Ovary (tissue), 9 donors: ENCODE results near the gene KRTAP10-6. TPM values are rescaled to one million over a fixed set of nuclear protein-coding genes. Genes with fewer than 3 reads are reported as not detected.

Experiments used
- DNase-seq, 5 donors: peaks; one replicate each; pipeline ENCODE4 v3.0.0-alpha.2; 2019 to 2020
- H3K27ac ChIP-seq, 2 donors: fragments of 200-600 bp; one replicate each; pipeline versions ENCODE4 v1.5.1 to v1.8.0; 2019 to 2022
- H3K27me3 ChIP-seq: fragments of 200-600 bp; one replicate; pipeline ENCODE4 v1.8.0; 2022
- H3K36me3 ChIP-seq: fragments of 200-600 bp; sonication (generic); one replicate; pipeline ENCODE4 v1.5.1; 2019
- H3K4me1 ChIP-seq: one replicate; pipeline ENCODE4 v1.8.1; 2013; ENCODE audit warnings: mild to moderate bottlenecking, moderate library complexity; ENCODE audit not compliant: insufficient read depth
- H3K4me3 ChIP-seq: fragments of 200-600 bp; sonication (generic); one replicate; pipeline ENCODE4 v1.5.1; 2017
- H3K9me3 ChIP-seq, 2 donors: fragments of 200-600 bp in 1 of 2; sonication (generic) in 1 of 2; one replicate each; pipeline versions ENCODE4 v1.5.1 to v1.8.1; 2013 to 2019; ENCODE audit warnings: mild to moderate bottlenecking in 1 of 2, moderate library complexity in 1 of 2
- EP300 ChIP-seq: sonication (generic); formaldehyde crosslinking; IDR thresholded peaks from one replicate; pipeline ENCODE4 v1.6.1; 2017; ENCODE audit warnings: antibody characterized with exemption
- POLR2A ChIP-seq: fragments of 450-650 bp; IDR thresholded peaks from one replicate; pipeline ENCODE4 v1.6.1; 2017; ENCODE audit warnings: antibody characterized with exemption, mild to moderate bottlenecking, moderate library complexity
- WGBS, 3 donors: extraction: QIAGEN DNeasy Blood & Tissue Kit in 1 of 3; methylation state at CpG; one replicate each; pipeline versions ENCODE4 v1.1.5 to v1.1.7; 2013 to 2017; 5-methylcytosine and 5-hydroxymethylcytosine counted together
- intact Hi-C, 4 donors: fragments of 100-400 bp; cut with DNase I; formaldehyde crosslinking; loops; one replicate each; pipeline versions ENCODE4 v1.11.0 to v1.15.1; 2022 to 2023
- polyA plus RNA-seq, 2 donors: library from polyadenylated mRNA; stranded (reverse); fragments of 200-250 nt in 1 of 2; fragments of 350-450 nt in 1 of 2; fragmentation: Illumina TruSeq in 1 of 2; extraction: RNeasy Lipid Tissue Mini Kit (QIAGEN cat#74804) in 1 of 2; gene quantifications; one replicate each; pipeline ENCODE4 v1.2.3, GENCODE V29; 2013 to 2014
- total RNA-seq, 7 donors: library from RNA; depleted of rRNA in 2 of 7; stranded (reverse); fragments of >200 nt in 2 of 7; fragmentation: NEBNext Ultra II Directional in 3 of 7; extraction: Animal tissue kit (Norgen Biotek cat#: 25700) in 3 of 7; gene quantifications; one replicate each; pipeline versions ENCODE4 v1.1.0 to v1.2.4, GENCODE V29; 2016 to 2023
- TF ChIP-seq, protein P1 (sequence below), 3 donors: fragments of 450-650 bp in 2 of 3; fragments of 200-600 bp in 1 of 3; IDR thresholded peaks; one replicate each; pipeline versions ENCODE4 v1.5.1 to v1.8.0; 2016 to 2022; ENCODE audit warnings: antibody characterized with exemption in 3 of 3, mild to moderate bottlenecking in 1 of 3
- donor health status: DM: no; HTN: no; CAD: no; lungs with moderate emphysema.
- donor health status: DM: no; HTN: no; CAD: no.
- donor health status: Bipolar disorder and iron deficiency.
- donor health status: DM: yes; HTN: yes; CAD: no.
- donor health status: DM: no; HTN: no; CAD: no.
- donor health status: DM: yes; HTN: yes; CAD: no.

The KRTAP10-6 gene
- total and polyA plus RNA-seq, 9 donors = not detected

DNA sequence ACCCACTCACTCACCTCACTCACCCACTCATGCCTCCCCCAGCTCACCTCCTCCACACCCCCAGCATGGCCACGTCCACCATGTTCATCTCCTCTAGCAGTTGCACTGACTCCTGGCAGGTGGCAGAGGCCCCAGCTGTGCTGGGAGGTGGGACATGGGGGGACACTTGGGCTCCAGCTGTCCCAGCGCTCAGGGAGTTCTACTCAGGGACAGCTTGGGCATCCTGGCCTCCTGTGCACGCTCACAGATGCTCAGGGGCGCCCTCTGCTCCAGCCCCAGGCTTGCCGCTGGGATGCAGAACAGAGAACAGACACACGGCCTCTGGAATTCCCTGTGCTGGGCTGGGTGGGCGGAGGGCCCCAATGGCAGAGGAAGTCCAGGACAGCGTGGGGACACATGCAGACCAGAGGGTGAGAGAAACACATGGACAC lies 24.8 kb upstream of the KRTAP10-6 start:
- H3K27me3 ChIP-seq = no peaks in the 10 kb centered on the region
- no peak for DNase-seq

DNA sequence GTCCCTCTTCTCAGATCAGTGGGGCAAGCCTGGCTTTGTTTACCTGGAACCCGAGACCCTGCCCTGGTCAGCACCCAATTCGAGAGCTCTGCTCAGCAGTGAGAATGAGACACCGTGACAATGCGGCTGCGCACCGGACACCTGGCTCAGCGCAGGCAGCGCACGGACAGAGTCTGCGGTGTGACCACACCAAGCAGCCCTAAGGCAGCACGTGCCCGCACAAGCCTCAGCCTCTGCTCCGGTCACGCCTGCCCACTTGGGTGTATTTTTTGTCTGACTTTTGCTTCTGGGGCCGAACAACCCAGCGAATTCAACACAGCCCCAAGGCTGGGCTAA lies 24.3 kb upstream of the KRTAP10-6 start:
- TF ChIP-seq EP300 (no peak), POLR2A (no peak)
- TF ChIP-seq, protein P1, sequence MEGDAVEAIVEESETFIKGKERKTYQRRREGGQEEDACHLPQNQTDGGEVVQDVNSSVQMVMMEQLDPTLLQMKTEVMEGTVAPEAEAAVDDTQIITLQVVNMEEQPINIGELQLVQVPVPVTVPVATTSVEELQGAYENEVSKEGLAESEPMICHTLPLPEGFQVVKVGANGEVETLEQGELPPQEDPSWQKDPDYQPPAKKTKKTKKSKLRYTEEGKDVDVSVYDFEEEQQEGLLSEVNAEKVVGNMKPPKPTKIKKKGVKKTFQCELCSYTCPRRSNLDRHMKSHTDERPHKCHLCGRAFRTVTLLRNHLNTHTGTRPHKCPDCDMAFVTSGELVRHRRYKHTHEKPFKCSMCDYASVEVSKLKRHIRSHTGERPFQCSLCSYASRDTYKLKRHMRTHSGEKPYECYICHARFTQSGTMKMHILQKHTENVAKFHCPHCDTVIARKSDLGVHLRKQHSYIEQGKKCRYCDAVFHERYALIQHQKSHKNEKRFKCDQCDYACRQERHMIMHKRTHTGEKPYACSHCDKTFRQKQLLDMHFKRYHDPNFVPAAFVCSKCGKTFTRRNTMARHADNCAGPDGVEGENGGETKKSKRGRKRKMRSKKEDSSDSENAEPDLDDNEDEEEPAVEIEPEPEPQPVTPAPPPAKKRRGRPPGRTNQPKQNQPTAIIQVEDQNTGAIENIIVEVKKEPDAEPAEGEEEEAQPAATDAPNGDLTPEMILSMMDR (IDR thresholded peaks at IDR 0.05) = no peak
- Histone ChIP-seq H3K9me3 (no peaks in the 10 kb centered on the region), H3K27ac (no peak overlapping the region), H3K36me3 (no peaks in the 10 kb centered on the region), H3K4me1 (no peaks in the 10 kb centered on the region), H3K27me3 (no peaks in the 10 kb centered on the region), H3K4me3 (no peak overlapping the region)
- 75 to 84% (median 76%) methylated on average over 16 of the region's 16 CpGs for WGBS, 3 donors
- no peak for DNase-seq
- intact Hi-C loops = no loop called here

More for the DNA sequence above, 24.8 kb upstream of the KRTAP10-6 start:
- TF ChIP-seq, protein P1 (IDR thresholded peaks at IDR 0.05) = no peak
- no peak for TF ChIP-seq POLR2A
- TF ChIP-seq EP300 = no peak
- H3K9me3 ChIP-seq = no peaks in the 10 kb centered on the region
- H3K36me3 ChIP-seq = no peaks in the 10 kb centered on the region
- no peaks in the 10 kb centered on the region for H3K4me1 ChIP-seq
- WGBS, 3 donors = 40 to 55% (median 45%) methylated on average over 8 of the region's 8 CpGs
- intact Hi-C loops = no loop called here
- no peak overlapping the region for H3K4me3 ChIP-seq
- no peak overlapping the region for H3K27ac ChIP-seq

DNA sequence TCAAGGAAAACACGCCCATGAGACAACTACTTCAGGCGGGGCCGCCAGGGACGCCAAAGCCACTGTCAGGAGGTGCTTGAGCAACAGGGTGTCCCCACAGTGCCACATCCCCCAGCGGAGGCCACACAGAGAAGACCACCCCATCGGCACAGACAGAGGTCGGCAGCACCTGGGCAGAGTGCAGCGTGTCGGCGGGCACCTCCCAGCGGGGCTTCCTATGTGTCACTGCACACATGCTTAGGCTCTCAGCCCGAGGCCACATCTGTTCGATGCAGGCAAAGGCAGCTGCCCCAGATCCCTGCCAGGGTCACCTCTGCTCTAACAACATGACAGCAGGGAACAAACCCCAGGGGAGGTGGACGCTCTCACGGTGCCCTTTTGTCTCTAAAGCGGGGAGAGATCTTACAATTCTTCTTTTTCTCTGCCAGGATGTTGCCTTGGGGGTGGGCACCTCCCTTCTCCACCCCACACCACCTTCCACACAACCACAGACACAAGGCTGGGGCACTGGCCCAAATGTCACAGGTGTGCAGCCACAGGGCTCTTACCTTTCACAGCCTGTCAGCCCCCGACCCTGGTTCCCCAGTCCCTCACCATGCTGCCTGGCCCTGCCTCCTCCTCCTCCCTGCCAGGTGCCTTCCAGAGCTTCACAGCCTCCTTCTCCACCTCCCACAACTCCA lies 23.7 kb upstream of the KRTAP10-6 start:
- no peaks in the 10 kb centered on the region for H3K4me1 ChIP-seq
- TF ChIP-seq POLR2A = no peak
- no peak for TF ChIP-seq EP300
- TF ChIP-seq, protein P1 (IDR thresholded peaks at IDR 0.05) = no peak
- H3K9me3 ChIP-seq = no peaks in the 10 kb centered on the region
- WGBS, 3 donors = 72 to 78% (median 75%) methylated on average over 15 to 17 of the region's 17 CpGs
- no peak overlapping the region for H3K4me3 ChIP-seq
- no peak overlapping the region for H3K27ac ChIP-seq
- no peak for DNase-seq
- H3K27me3 ChIP-seq = no peaks in the 10 kb centered on the region
- no peaks in the 10 kb centered on the region for H3K36me3 ChIP-seq
- intact Hi-C loops = no loop called here

DNA sequence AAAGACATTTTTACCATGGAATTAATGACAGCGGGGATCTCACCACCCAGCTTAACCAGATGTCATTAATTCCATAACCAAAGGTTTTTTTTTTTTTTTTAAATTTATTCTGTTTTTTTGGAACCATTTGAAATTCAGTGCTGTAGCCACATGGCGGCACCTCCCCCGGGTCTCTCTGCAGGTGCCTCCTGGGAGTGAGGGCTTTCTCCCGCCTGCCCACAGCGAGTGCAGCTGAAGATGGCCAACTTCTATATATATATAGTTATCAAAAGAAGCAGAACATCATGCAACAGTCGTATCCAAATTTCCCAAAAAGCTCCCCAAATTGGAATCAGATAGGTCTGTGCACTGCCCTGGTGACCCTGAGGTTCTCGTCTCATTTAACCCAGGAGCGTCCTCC lies 23.2 kb upstream of the KRTAP10-6 start:
- H3K4me1 ChIP-seq = no peaks in the 10 kb centered on the region
- no peaks in the 10 kb centered on the region for H3K27me3 ChIP-seq
- 62 to 73% (median 69%) methylated on average over 8 of the region's 8 CpGs for WGBS, 3 donors

More for the DNA sequence above, 23.2 kb upstream of the KRTAP10-6 start:
- intact Hi-C loops = no loop called here
- no peak overlapping the region for H3K27ac ChIP-seq
- no peaks in the 10 kb centered on the region for H3K36me3 ChIP-seq
- TF ChIP-seq, protein P1 (IDR thresholded peaks at IDR 0.05) = no peak
- TF ChIP-seq EP300 = no peak
- no peaks in the 10 kb centered on the region for H3K9me3 ChIP-seq
- DNase-seq = no peak
- no peak overlapping the region for H3K4me3 ChIP-seq
